CD4-positive, alpha-beta T cell treated with Interleukin-10 for 1 hour (primary cell): ENCODE measurements around the gene NME7.
"Not testable (repeated sequence)": the region's sequence is repeated elsewhere in the genome, so short reads cannot be mapped to it uniquely, and the experiment has no call there.

Source experiments
- DNase-seq: peaks from one replicate; pipeline ENCODE4 v3.0.0-alpha.2; 2020

Gene NME7

DNA sequence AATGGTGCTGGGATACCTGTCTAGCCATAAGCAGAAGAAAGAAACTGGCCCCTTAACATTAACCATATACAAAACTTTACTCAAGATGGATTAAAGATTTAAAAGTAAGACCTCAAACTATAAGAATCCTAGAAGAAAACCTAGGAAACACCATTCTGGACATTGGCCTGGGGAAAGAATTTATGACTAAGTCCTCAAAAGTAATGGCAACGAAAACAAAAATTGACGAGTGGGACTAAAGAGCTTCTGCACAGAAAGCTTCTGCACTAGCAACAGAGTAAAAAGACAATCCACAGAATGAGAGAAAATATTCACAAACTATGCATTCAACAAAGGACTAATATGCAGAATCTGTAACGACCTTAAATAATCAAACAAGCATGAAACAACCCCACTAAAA is 66.7 kb downstream of the NME7 start:
- DNase-seq, result no peak

DNA sequence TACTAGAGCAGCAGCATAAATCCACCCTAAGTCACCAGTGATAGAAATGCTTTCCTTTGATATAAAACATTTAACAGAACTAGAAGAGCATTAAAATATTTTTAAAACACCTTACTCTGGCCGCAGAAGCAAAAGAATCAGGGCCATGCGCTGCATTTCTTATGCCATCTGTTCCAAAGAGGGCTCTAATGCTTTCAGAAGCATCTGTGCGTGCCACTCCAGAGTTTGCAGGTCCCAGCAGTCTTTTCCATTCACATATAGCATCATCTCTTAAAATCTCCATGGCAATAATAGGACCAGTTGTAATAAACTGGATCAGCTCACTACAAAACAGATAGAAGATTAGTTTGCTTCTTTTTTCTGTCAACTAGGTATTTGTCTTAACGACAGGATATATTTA is 69.2 kb downstream of the NME7 start:
- DNase-seq, result no peak

GRCh38 chr1:169295846-169296245 is 71.8 kb downstream of the NME7 start:
- no peak for DNase-seq

- DNase-seq, result no peak
Measured at GRCh38 chr1:169295425-169295824, 72.2 kb downstream of the NME7 start.

- no peak for DNase-seq
Measured at GRCh38 chr1:169289016-169289415, 78.6 kb downstream of the NME7 start.

DNA sequence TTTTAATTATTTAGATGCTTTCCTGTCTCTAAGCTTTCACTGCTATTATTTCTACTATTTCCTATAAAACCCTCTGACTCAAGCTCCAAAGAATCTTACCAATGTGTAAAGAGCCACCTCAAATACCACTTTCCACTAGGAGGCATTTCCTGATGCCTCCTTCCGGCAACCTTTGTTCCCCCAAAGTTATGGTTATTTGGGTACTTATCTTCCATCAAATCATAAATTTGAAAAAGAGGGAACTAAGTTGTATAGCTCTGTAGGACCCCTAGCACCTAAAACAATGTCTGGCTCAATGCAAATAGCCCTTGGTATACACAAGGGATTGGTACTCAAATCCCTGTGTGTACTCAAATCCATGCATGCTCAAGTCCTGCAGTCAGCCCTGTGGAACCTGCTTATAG is 79.6 kb downstream of the NME7 start:
- DNase-seq, result no peak

GRCh38 chr1:169287280-169287679 is 80.3 kb downstream of the NME7 start:
- no peak for DNase-seq

DNA sequence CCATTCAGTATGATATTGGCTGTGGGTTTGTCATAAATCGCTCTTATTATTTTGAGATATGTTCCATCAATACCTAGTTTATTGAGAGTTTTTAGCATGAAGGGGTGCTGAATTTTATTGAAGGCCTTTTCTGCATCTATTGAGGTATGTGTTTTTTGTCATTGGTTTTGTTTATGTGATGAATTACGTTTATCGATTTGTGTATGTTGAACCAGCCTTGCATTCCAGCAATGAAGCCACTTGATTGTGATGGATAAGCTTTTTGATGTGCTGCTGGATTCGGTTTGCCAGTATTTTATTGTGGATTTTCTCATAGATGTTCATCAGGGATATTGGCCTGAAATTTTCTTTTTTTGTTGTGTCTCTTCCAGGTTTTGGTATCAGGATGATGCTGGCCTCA is 86.0 kb downstream of the NME7 start:
- not testable (repeated sequence) for DNase-seq

GRCh38 chr1:169271098-169271497 is 96.5 kb downstream of the NME7 start:
- no peak for DNase-seq

DNA sequence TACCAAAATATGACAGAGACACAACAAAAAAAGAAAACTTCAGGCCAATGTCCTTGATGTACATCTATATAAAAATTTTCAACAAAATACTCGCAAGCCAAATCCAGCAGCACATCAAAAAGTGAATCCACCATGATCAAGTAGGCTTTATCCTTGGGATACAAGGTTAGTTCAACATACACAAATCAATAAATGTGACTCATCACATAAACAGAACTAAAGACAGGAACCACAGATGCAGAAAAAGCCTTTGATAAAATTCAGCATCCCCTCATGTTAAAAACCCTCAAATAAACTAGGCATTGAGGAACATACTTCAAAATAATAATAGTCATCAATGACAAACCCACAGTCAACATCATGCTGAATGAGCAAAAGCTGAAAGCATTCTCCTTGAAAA is 101.5 kb downstream of the NME7 start:
- no peak for DNase-seq

DNA sequence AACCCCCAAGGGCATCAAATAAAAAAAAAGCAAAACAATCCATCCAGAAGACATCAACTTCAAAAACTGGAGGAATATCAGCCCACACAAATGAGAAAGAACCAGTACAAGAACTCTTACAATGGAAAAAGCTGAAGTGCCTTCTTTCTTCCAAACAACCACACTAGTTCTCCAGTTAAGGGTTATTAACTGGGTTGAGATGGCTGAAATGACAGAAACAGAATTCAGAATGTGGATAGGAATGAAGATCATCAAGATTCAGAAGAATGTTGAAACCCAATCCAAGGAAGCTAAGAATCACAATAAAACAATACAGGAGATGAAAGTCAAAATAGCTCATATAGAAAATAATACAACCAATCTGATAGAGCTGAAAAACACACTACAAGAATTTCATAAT is 104.5 kb downstream of the NME7 start:
- no peak for DNase-seq

DNA sequence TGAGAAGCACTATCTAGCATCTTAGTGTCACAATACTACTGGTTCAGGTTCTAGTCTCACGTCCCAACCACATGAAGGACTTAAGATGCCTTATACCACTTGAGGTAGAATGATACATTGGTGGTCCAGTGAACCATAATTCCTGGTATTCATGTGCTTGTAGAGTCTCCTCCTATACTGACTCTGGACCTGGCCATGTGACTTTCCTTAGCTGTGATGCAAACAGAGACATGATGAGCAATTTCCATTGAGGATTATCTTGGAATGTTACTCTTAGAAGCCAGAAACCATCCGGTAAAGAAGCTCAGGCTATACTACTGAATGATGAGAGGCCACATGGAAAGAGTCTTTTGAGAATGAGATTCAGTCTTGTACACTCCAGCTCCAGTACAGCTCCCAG is 105.7 kb downstream of the NME7 start:
- no peak for DNase-seq

DNA sequence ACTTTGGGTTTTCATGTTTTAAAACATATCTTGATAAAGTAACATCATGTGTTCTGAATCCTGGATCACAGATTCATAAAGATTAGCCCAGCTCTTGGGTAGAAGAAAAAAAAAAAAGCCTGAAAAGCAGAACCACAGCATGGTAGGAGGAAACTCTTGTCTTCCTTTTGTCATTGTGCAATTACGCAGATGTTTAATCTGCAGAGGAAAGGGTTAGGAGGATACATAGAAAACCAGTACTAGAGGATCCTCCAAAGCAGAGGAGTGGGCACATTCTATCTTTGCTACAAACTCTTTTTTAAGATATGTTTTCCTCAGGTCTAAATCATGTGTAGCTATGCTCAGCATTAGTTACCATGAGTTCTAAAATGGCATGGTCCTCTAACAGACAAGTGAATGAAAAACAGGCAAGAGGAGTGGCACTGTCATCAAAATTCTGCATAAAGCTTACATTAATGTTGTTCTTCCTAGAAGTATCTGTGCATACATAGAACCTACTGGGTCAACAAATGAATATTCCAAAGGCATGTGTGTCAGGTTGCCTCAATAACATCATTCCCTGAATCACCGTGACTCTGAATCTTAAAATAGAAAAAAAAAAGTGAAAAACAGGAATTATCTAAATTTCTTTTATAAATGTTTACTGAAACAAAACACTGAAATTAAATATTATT is 107.0 kb downstream of the NME7 start:
- DNase-seq, result no peak

- DNase-seq, result no peak
Measured at GRCh38 chr1:169259816-169260215, 107.8 kb downstream of the NME7 start.

DNA sequence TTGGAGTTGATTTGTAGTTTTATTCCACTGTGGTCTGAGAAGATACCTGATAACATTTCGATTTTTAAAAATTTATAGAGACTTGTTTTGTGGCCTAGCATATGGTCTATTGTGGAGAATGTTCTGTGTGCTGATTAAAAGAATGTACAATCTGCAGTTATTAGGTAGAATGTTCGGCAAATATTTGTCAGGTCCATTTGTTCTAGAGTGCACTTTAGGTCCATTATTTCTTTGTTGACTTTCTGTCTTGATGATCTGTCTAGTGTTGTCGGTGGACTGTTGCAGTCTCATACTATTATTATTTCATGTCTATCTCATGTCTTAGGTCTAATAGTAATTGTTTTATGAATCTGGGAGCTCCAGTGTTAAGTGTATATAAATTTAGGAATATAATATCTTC is 116.8 kb downstream of the NME7 start:
- DNase-seq, result no peak

GRCh38 chr1:169250022-169250421 is 117.6 kb downstream of the NME7 start:
- no peak for DNase-seq

- no peak for DNase-seq
Measured at GRCh38 chr1:169249611-169250010, 118.0 kb downstream of the NME7 start.

- DNase-seq, result no peak
Measured at GRCh38 chr1:169245706-169246105, 121.9 kb downstream of the NME7 start.

GRCh38 chr1:169240449-169241232 is 127.0 kb downstream of the NME7 start:
- DNase-seq, result no peak

GRCh38 chr1:169236880-169237279 is 130.7 kb downstream of the NME7 start:
- no peak for DNase-seq

- DNase-seq, result no peak
Measured at GRCh38 chr1:169236143-169236542, 131.5 kb downstream of the NME7 start.

GRCh38 chr1:169235568-169235967 is 132.0 kb downstream of the NME7 start:
- DNase-seq, result no peak

- DNase-seq, result no peak
Measured at GRCh38 chr1:169234780-169235179, 132.8 kb downstream of the NME7 start.

DNA sequence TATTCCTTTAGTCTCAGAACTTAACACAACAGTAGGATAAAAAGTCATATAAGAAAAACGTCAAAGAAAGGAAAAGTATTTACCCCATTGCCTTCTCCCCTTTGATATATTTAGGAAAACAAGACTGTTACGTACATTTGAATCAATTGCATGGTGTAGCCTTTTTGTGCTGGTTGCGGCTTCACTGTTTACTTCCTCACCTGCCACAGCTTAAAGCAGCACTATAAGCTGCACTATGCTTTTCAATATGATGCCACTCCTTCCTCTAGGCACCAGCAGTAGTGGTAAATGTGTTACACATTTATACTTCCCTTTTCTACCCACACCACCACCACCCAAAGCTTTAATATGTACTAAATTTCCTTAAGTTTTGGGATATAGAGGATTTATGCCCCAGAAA is 150.0 kb downstream of the NME7 start:
- no peak for DNase-seq

DNA sequence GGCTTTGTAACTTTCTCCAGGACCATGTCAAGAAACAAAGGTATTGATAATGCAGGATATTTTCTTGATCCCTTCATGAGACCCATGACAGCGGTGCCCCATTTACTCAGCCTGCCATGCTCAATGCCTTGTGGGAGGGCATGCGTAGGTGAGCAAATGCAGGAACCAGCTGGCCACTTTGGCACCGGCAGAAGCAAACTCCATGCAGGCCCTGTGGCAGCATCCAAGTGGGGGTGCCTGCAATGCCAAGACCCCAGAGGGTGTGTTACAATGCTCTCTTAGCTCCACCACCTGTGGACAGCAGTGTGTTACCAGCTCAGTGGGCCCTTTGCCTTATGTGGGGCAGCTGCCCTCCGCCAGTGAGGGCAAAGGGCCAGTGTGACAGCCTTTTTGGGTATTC is 153.0 kb downstream of the NME7 start:
- no peak for DNase-seq
